K562 (cell line): Measurements from ENCODE around the gene UBAP1L. TPM values are rescaled to one million over a fixed set of nuclear protein-coding genes. Genes with fewer than 3 reads are reported as not detected.

Experiments
- ATAC-seq: fragments of 200-7000 bp; cut with Tn5 transposase; 3 replicates; pipeline ENCODE4 v1.9.1; 2020; ENCODE audit warnings: moderate library complexity
- BruUV-seq: library from RNA; stranded (reverse); fragments of 400-500 nt; replicated peaks from 2 replicates; lab custom pipeline; 2021; lab: Mats Ljungman, UMichigan
- CTCF ChIA-PET: fragments of 300-600 bp; formaldehyde crosslinking; extraction: SDS; loops from one replicate; lab custom pipeline; 2021; ENCODE audit warnings: low intra/inter-chr PET ratio; lab: Yijun Ruan, JAX
- POLR2A ChIA-PET: fragments of 300-600, 350-650 bp; sonication (Branson Sonifier 250); formaldehyde crosslinking; extraction: SDS; loops from one replicate; lab custom pipeline; 2021; ENCODE audit warnings: antibody characterized with exemption, inconsistent platforms; lab: Yijun Ruan, JAX
- DNase-seq, 4 experiments: peaks; one replicate each; pipeline versions ENCODE4 v3.0.0 to v3.0.0-alpha.2; 2011 to 2018; ENCODE audit warnings: low spot score in 3 of 4, mixed read lengths in 3 of 4; ENCODE audit errors: extremely low read depth in 1 of 4
- FAIRE-seq: peaks from 2 replicates; lab custom pipeline; 2011; peaks lifted over from hg19 to GRCh38; lab: Jason Lieb, UNC
- H2AFZ ChIP-seq: 2 replicates; pipeline ENCODE4 v1.6.0; 2011; ENCODE audit warnings: low read depth, low read length, control low read depth, inconsistent platforms
- H3K27ac ChIP-seq: fragments of 200-600 bp; 3 replicates; pipeline ENCODE4 v1.8.0; 2011; ENCODE audit warnings: low read depth, mild to moderate bottlenecking, control low read depth, inconsistent platforms, low read length, moderate library complexity, mixed read lengths; ENCODE audit errors: extremely low read depth
- H3K27me3 ChIP-seq, 2 experiments: fragments of 300-600 bp in 1 of 2; 2 replicates in 1 of 2; 3 replicates in 1 of 2; pipeline versions ENCODE4 v1.6.0 to v1.8.0; 2011; ENCODE audit warnings: inconsistent platforms in 2 of 2, low read length in 2 of 2, mild to moderate bottlenecking in 1 of 2, mixed read lengths in 1 of 2, moderate library complexity in 1 of 2; ENCODE audit not compliant: control insufficient read depth in 2 of 2, insufficient read depth in 2 of 2
- H3K36me3 ChIP-seq: fragments of 300-600 bp; 3 replicates; pipeline ENCODE4 v1.8.0; 2011; ENCODE audit warnings: mild to moderate bottlenecking, low read length, inconsistent platforms; ENCODE audit not compliant: control insufficient read depth, insufficient read depth
- H3K4me1 ChIP-seq, 2 experiments: fragments of 200-600 bp in 1 of 2; replicated peaks in 1 of 2; 2 replicates in 1 of 2; 3 replicates in 1 of 2; pipeline versions ENCODE4 v1.5.1 to v1.8.0; 2011; ENCODE audit warnings: inconsistent platforms in 2 of 2, low read length in 2 of 2, mild to moderate bottlenecking in 1 of 2, mixed read lengths in 1 of 2, moderate library complexity in 1 of 2; ENCODE audit not compliant: control insufficient read depth in 2 of 2, insufficient read depth in 2 of 2
- H3K4me2 ChIP-seq: 2 replicates; pipeline ENCODE4 v1.6.1; 2011; ENCODE audit warnings: low read length, control low read depth, inconsistent platforms, mixed read lengths; ENCODE audit not compliant: insufficient read depth
- H3K4me3 ChIP-seq: fragments of 200-600 bp; sonication (generic), shearing (Covaris generic); 2 replicates; pipeline ENCODE4 v1.5.1; 2016; ENCODE audit warnings: control low read depth, inconsistent platforms
- H3K79me2 ChIP-seq: fragments of 200-600 bp; 3 replicates; pipeline ENCODE4 v1.8.0; 2011; ENCODE audit warnings: low read length, inconsistent platforms; ENCODE audit not compliant: control insufficient read depth, insufficient read depth
- H3K9ac ChIP-seq, 2 experiments: 2 replicates each; pipeline versions ENCODE4 v1.6.0 to v1.6.1; 2011; ENCODE audit warnings: low read depth in 2 of 2, low read length in 2 of 2, control low read depth in 1 of 2, inconsistent platforms in 1 of 2, mild to moderate bottlenecking in 1 of 2, mixed read lengths in 1 of 2; ENCODE audit not compliant: insufficient read depth in 1 of 2
- H3K9me1 ChIP-seq: one replicate; pipeline ENCODE4 v1.6.0; 2011; ENCODE audit warnings: inconsistent platforms, mild to moderate bottlenecking, low read length, moderate library complexity; ENCODE audit not compliant: control insufficient read depth, insufficient read depth
- H3K9me3 ChIP-seq: replicated peaks from 2 replicates; pipeline ENCODE4 v1.5.1; 2011; ENCODE audit warnings: low read depth, low read length, inconsistent platforms; ENCODE audit not compliant: control insufficient read depth, insufficient read depth
- H4K20me1 ChIP-seq: replicated peaks from 2 replicates; pipeline ENCODE4 v1.6.1; 2011; ENCODE audit warnings: low read length, inconsistent platforms, mixed read lengths; ENCODE audit not compliant: control insufficient read depth, insufficient read depth
- BMI1 ChIP-seq: fragments of 150-350 bp; IDR thresholded peaks from 2 replicates; pipeline ENCODE4 v1.6.1; 2014; ENCODE audit warnings: low read length
- CCNT2 ChIP-seq: IDR thresholded peaks from 2 replicates; pipeline ENCODE4 v1.6.1; 2011; ENCODE audit warnings: borderline replicate concordance, low read depth, mild to moderate bottlenecking, moderate library complexity, mixed read lengths, low read length; ENCODE audit not compliant: insufficient read length; ENCODE audit errors: extremely low read depth
- HDAC8 ChIP-seq: fragments of 450-650 bp; IDR thresholded peaks from 2 replicates; pipeline ENCODE4 v1.6.1; 2016; ENCODE audit warnings: mild to moderate bottlenecking, missing genetic modification characterization, moderate library complexity, missing compliant biosample characterization
- HDGF ChIP-seq: fragments of 450-650 bp; IDR thresholded peaks from 2 replicates; pipeline ENCODE4 v1.6.1; 2016
- MEF2D ChIP-seq: conservative IDR thresholded peaks from 2 replicates; pipeline ENCODE4 v1.6.1; 2016; ENCODE audit warnings: low read depth, missing genetic modification characterization, missing compliant biosample characterization
- RBM15 ChIP-seq: fragments of 200-400 bp; formaldehyde crosslinking; IDR thresholded peaks from 2 replicates; pipeline ENCODE4 v1.6.1; 2018; ENCODE audit warnings: mild to moderate bottlenecking, low read length, moderate library complexity; ENCODE audit not compliant: insufficient read depth
- YY1 ChIP-seq, 3 experiments: IDR thresholded peaks; 2 replicates each; pipeline ENCODE4 v1.6.1; 2011; ENCODE audit warnings: low read length in 2 of 3, mild to moderate bottlenecking in 2 of 3, moderate library complexity in 2 of 3, borderline replicate concordance in 1 of 3, control low read depth in 1 of 3, low read depth in 1 of 3; ENCODE audit not compliant: insufficient read depth in 3 of 3, insufficient replicate concordance in 2 of 3, control insufficient read depth in 1 of 3, insufficient read length in 1 of 3; ENCODE audit errors: extremely low read depth in 1 of 3
- ZNF165 ChIP-seq: fragments of 250-450 bp; sonication (Bioruptor Pico); IDR thresholded peaks from 2 replicates; pipeline ENCODE4 v1.4.0; 2020; ENCODE audit warnings: borderline replicate concordance
- ZNF197 ChIP-seq: fragments of 200-800 bp; sonication (Bioruptor generic); IDR thresholded peaks from 2 replicates; pipeline ENCODE4 v1.6.1; 2016; ENCODE audit warnings: low read depth, missing genetic modification characterization, missing compliant biosample characterization
- ZNF764 ChIP-seq: fragments of 250-450 bp; sonication (Bioruptor Pico); IDR thresholded peaks from 2 replicates; pipeline ENCODE4 v1.4.0; 2020; ENCODE audit warnings: low read depth, mild to moderate bottlenecking, moderate library complexity
- WGBS: fragments of 100-300 bp; shearing (Covaris generic); methylation state at CpG from one replicate; pipeline ENCODE4 v1.1.6; 2016; ENCODE audit warnings: low coverage, mixed read lengths; ENCODE audit not compliant: insufficient coverage; ENCODE audit errors: missing lambda C conversion rate; 5-methylcytosine and 5-hydroxymethylcytosine counted together
- in situ Hi-C: fragments of 300-500 bp; cut with MboI; formaldehyde crosslinking; loops from 4 replicates; pipeline ENCODE4 v1.15.0; 2018; ENCODE audit warnings: inconsistent platforms, mixed read lengths
- intact Hi-C: fragments of 100-400 bp; cut with micrococcal nuclease; formaldehyde crosslinking; loops from 2 replicates; pipeline ENCODE4 v1.14.2; 2022
- polyA plus RNA-seq, 8 experiments: library from polyadenylated mRNA; depleted of rRNA in 4 of 8; stranded (reverse) in 5 of 8; unstranded in 3 of 8; fragments of >200 nt; fragmentation: Nextera tagmentation in 2 of 8; fragmentation: Illumina TruSeq in 1 of 8; extraction: Ambion mirVana in 2 of 8; extraction: Trizol in 1 of 8; gene quantifications; 2 replicates each; pipeline versions ENCODE4 v1.2.1 to v1.2.3, GENCODE V29; 2011 to 2014; ENCODE audit warnings: inconsistent platforms in 1 of 8, missing spikeins in 1 of 8
- total RNA-seq, 7 experiments: library from RNA; depleted of rRNA in 6 of 7; stranded (reverse); fragments of >200 nt in 6 of 7; fragmentation: Illumina TruSeq in 2 of 7; extraction: Trizol in 2 of 7; gene quantifications; 2 replicates each; pipeline versions ENCODE4 v1.2.1 to v1.2.3, GENCODE V29; 2011 to 2021; ENCODE audit warnings: low replicate concordance in 1 of 7
- TF ChIP-seq, protein P1 (sequence below), 2 experiments: IDR thresholded peaks in 1 of 2; conservative IDR thresholded peaks in 1 of 2; 2 replicates each; pipeline ENCODE4 v1.6.1; 2016; ENCODE audit warnings: low read depth in 2 of 2, mild to moderate bottlenecking in 1 of 2, missing compliant biosample characterization in 1 of 2, missing genetic modification characterization in 1 of 2, moderate library complexity in 1 of 2
- TF ChIP-seq, protein P2 (sequence below), 2 experiments: IDR thresholded peaks; 2 replicates each; pipeline ENCODE4 v1.6.1; 2012; ENCODE audit warnings: improper control_type of control experiment in 2 of 2, low read depth in 2 of 2, low read length in 2 of 2, borderline replicate concordance in 1 of 2

UBAP1L gene
- total and polyA plus RNA-seq, 9 of the 15 experiments (the other 6 are each of a cell fraction or from before 2014, with no cell fraction given) = 0.16 to 0.71 (median 0.41) TPM; not detected in 2

DNA sequence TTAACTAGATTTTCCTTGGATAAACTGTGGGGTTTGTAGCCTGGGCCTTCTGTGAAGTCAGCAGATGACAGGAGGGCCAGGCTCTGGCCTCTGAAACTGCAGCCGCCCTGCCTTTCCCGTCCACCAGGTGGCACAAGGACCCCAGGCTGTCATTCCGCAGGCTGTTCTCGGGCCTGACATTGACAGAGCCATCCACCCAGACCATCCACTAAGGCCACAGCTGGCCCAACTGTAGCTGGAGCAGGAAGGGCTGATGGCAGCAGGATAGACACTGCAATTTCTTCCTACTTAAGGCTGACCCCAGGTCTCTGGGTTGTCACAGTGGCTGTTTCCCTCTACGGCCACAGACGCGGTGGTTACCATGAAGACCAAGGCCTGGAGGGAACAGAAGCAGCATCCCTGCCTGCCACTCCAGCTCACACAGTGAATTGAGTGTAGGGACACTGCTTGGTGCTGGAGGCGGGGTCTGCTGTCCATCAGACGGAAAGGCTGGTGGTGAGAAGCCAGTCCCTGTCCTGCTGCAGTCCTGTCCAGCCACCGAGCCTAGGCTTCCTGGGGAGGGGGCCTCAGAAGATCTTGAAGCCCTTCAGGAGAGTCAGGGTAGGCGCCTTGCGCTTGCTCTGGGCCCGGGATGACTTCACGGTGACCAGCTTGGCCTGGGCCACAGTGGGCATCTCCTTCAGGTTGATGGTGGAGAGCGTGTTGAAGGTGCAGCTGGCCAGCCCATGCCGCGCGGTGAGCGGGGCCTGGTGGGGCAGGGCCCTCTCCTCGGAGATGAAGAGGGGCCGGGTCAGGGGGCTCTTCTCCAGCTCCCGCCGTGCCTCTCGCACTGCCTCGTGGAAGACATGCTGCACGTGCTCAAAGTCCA lies 60.4 kb downstream of the UBAP1L start (continued):
- TF ChIP-seq, protein P1, sequence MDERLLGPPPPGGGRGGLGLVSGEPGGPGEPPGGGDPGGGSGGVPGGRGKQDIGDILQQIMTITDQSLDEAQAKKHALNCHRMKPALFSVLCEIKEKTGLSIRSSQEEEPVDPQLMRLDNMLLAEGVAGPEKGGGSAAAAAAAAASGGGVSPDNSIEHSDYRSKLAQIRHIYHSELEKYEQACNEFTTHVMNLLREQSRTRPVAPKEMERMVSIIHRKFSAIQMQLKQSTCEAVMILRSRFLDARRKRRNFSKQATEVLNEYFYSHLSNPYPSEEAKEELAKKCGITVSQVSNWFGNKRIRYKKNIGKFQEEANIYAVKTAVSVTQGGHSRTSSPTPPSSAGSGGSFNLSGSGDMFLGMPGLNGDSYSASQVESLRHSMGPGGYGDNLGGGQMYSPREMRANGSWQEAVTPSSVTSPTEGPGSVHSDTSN (CRISPR knock-in tag; IDR thresholded peaks at IDR 0.05; ENCODE audit: low read depth) = no peak
- TF ChIP-seq, protein P1 (tag; conservative IDR thresholded peaks at IDR 0.05; ENCODE audit: low read depth) = 0 out of 2 replicates have a peak, but pooled peaks have one; percentile 51
- TF ChIP-seq ZNF764 (CRISPR knock-in tag) = no peak

DNA sequence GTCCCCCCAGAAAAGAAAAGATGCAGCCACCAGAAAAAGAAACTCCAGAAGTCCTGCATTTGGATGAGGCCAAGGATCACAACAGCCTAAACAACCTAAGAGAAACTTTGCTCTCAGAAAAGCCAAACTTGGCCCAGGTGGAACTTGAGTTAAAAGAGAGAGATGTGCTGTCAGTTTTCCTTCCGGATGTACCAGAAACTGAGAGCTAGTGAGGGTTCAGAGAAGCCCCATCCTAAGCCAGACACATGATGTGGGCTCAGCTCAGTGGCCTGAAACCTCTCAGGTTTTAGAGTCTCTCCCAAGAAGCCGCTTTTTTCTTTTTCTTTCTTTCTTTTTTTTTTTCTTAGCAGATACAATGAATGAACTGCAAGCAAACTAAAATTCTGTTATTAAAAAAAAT lies 62.0 kb downstream of the UBAP1L start:
- H2AFZ ChIP-seq = no peak overlapping the region
- intact Hi-C loops = loop anchor here (5.0 kb wide), 2 partner anchors 134 to 249 kb away; partner anchors contain the start of genes CLPX and RNU5B-1
- BruUV-seq = no TSS peak
- no peaks in the 10 kb centered on the region for H3K79me2 ChIP-seq
- H3K27me3 ChIP-seq = no peaks in the 10 kb centered on the region; a peak in 1 of 5 replicates
- CTCF ChIA-PET = interaction anchor here (1.1 kb wide), 1 partner anchor 19 kb away, joined by 3 read pairs; no protein-coding TSS in a partner anchor
- H3K4me1 ChIP-seq = peaks cover 7 to 17% of the 10 kb centered on the region in 2 experiments; a peak in 3 of 5 replicates
- 0% methylated on average over 2 of the region's 2 CpGs for WGBS
- no peaks in the 10 kb centered on the region for H3K9me1 ChIP-seq
- H3K4me2 ChIP-seq = no peak overlapping the region
- no peaks in the 10 kb centered on the region for H3K9me3 ChIP-seq
- H4K20me1 ChIP-seq = no peaks in the 10 kb centered on the region; the same call in 1 of the 2 replicates
- no peaks in the 10 kb centered on the region for H3K36me3 ChIP-seq
- no peak overlapping the region for H3K27ac ChIP-seq
- in situ Hi-C loops = loop anchor here (10.0 kb wide), 2 partner anchors 242 to 332 kb away; partner anchors contain the start of gene RNU5A-1
- no peak for ATAC-seq
- FAIRE-seq = no peak
- no peak overlapping the region for H3K4me3 ChIP-seq
- no peak for DNase-seq
- POLR2A ChIA-PET = no interaction called here
- H3K9ac ChIP-seq = no peak overlapping the region
- no peak for TF ChIP-seq ZNF165 (CRISPR knock-in tag)
- no peak for TF ChIP-seq BMI1
- TF ChIP-seq CCNT2 = no peak
- no peak for TF ChIP-seq RBM15
- TF ChIP-seq ZNF197 (CRISPR knock-in tag) = no peak
- TF ChIP-seq, protein P2, sequence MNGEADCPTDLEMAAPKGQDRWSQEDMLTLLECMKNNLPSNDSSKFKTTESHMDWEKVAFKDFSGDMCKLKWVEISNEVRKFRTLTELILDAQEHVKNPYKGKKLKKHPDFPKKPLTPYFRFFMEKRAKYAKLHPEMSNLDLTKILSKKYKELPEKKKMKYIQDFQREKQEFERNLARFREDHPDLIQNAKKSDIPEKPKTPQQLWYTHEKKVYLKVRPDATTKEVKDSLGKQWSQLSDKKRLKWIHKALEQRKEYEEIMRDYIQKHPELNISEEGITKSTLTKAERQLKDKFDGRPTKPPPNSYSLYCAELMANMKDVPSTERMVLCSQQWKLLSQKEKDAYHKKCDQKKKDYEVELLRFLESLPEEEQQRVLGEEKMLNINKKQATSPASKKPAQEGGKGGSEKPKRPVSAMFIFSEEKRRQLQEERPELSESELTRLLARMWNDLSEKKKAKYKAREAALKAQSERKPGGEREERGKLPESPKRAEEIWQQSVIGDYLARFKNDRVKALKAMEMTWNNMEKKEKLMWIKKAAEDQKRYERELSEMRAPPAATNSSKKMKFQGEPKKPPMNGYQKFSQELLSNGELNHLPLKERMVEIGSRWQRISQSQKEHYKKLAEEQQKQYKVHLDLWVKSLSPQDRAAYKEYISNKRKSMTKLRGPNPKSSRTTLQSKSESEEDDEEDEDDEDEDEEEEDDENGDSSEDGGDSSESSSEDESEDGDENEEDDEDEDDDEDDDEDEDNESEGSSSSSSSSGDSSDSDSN (IDR thresholded peaks at IDR 0.05; ENCODE audit: borderline replicate concordance in 1 of 2, low read depth in 2 of 2, low read length in 2 of 2) = no peak
- TF ChIP-seq HDAC8 (tag) = no peak
- TF ChIP-seq HDGF = no peak
- no peak for TF ChIP-seq YY1 (IDR thresholded peaks at IDR 0.05; ENCODE audit: borderline replicate concordance in 1 of 3, control insufficient read depth in 1 of 3, extremely low read depth in 1 of 3, insufficient read depth in 3 of 3, insufficient read length in 1 of 3, insufficient replicate concordance in 2 of 3, low read depth in 1 of 3, low read length in 2 of 3)
- no peak for TF ChIP-seq MEF2D
